K562 (cell line): Measurements from ENCODE around the gene CHGA. TPM values are rescaled to one million over a fixed set of nuclear protein-coding genes. Genes with fewer than 3 reads are reported as not detected.

Experiments used
- ATAC-seq: fragments of 200-7000 bp; cut with Tn5 transposase; 3 replicates; pipeline ENCODE4 v1.9.1; 2020; ENCODE audit warnings: moderate library complexity
- BruUV-seq: library from RNA; stranded (reverse); fragments of 400-500 nt; replicated peaks from 2 replicates; lab custom pipeline; 2021; lab: Mats Ljungman, UMichigan
- CTCF ChIA-PET: fragments of 300-600 bp; formaldehyde crosslinking; extraction: SDS; loops from one replicate; lab custom pipeline; 2021; ENCODE audit warnings: low intra/inter-chr PET ratio; lab: Yijun Ruan, JAX
- POLR2A ChIA-PET: fragments of 300-600, 350-650 bp; sonication (Branson Sonifier 250); formaldehyde crosslinking; extraction: SDS; loops from one replicate; lab custom pipeline; 2021; ENCODE audit warnings: antibody characterized with exemption, inconsistent platforms; lab: Yijun Ruan, JAX
- DNase-seq, 4 experiments: peaks; one replicate each; pipeline versions ENCODE4 v3.0.0 to v3.0.0-alpha.2; 2011 to 2018; ENCODE audit warnings: low spot score in 3 of 4, mixed read lengths in 3 of 4; ENCODE audit errors: extremely low read depth in 1 of 4
- FAIRE-seq: peaks from 2 replicates; lab custom pipeline; 2011; peaks lifted over from hg19 to GRCh38; lab: Jason Lieb, UNC
- H2AFZ ChIP-seq: 2 replicates; pipeline ENCODE4 v1.6.0; 2011; ENCODE audit warnings: low read depth, low read length, control low read depth, inconsistent platforms
- H3K27ac ChIP-seq: fragments of 200-600 bp; 3 replicates; pipeline ENCODE4 v1.8.0; 2011; ENCODE audit warnings: low read depth, mild to moderate bottlenecking, control low read depth, inconsistent platforms, low read length, moderate library complexity, mixed read lengths; ENCODE audit errors: extremely low read depth
- H3K27me3 ChIP-seq, 2 experiments: fragments of 300-600 bp in 1 of 2; 2 replicates in 1 of 2; 3 replicates in 1 of 2; pipeline versions ENCODE4 v1.6.0 to v1.8.0; 2011; ENCODE audit warnings: inconsistent platforms in 2 of 2, low read length in 2 of 2, mild to moderate bottlenecking in 1 of 2, mixed read lengths in 1 of 2, moderate library complexity in 1 of 2; ENCODE audit not compliant: control insufficient read depth in 2 of 2, insufficient read depth in 2 of 2
- H3K36me3 ChIP-seq: fragments of 300-600 bp; 3 replicates; pipeline ENCODE4 v1.8.0; 2011; ENCODE audit warnings: mild to moderate bottlenecking, low read length, inconsistent platforms; ENCODE audit not compliant: control insufficient read depth, insufficient read depth
- H3K4me1 ChIP-seq, 2 experiments: fragments of 200-600 bp in 1 of 2; replicated peaks in 1 of 2; 2 replicates in 1 of 2; 3 replicates in 1 of 2; pipeline versions ENCODE4 v1.5.1 to v1.8.0; 2011; ENCODE audit warnings: inconsistent platforms in 2 of 2, low read length in 2 of 2, mild to moderate bottlenecking in 1 of 2, mixed read lengths in 1 of 2, moderate library complexity in 1 of 2; ENCODE audit not compliant: control insufficient read depth in 2 of 2, insufficient read depth in 2 of 2
- H3K4me2 ChIP-seq: 2 replicates; pipeline ENCODE4 v1.6.1; 2011; ENCODE audit warnings: low read length, control low read depth, inconsistent platforms, mixed read lengths; ENCODE audit not compliant: insufficient read depth
- H3K4me3 ChIP-seq: fragments of 200-600 bp; sonication (generic), shearing (Covaris generic); 2 replicates; pipeline ENCODE4 v1.5.1; 2016; ENCODE audit warnings: control low read depth, inconsistent platforms
- H3K79me2 ChIP-seq: fragments of 200-600 bp; 3 replicates; pipeline ENCODE4 v1.8.0; 2011; ENCODE audit warnings: low read length, inconsistent platforms; ENCODE audit not compliant: control insufficient read depth, insufficient read depth
- H3K9ac ChIP-seq, 2 experiments: 2 replicates each; pipeline versions ENCODE4 v1.6.0 to v1.6.1; 2011; ENCODE audit warnings: low read depth in 2 of 2, low read length in 2 of 2, control low read depth in 1 of 2, inconsistent platforms in 1 of 2, mild to moderate bottlenecking in 1 of 2, mixed read lengths in 1 of 2; ENCODE audit not compliant: insufficient read depth in 1 of 2
- H3K9me1 ChIP-seq: one replicate; pipeline ENCODE4 v1.6.0; 2011; ENCODE audit warnings: inconsistent platforms, mild to moderate bottlenecking, low read length, moderate library complexity; ENCODE audit not compliant: control insufficient read depth, insufficient read depth
- H3K9me3 ChIP-seq: replicated peaks from 2 replicates; pipeline ENCODE4 v1.5.1; 2011; ENCODE audit warnings: low read depth, low read length, inconsistent platforms; ENCODE audit not compliant: control insufficient read depth, insufficient read depth
- H4K20me1 ChIP-seq: replicated peaks from 2 replicates; pipeline ENCODE4 v1.6.1; 2011; ENCODE audit warnings: low read length, inconsistent platforms, mixed read lengths; ENCODE audit not compliant: control insufficient read depth, insufficient read depth
- GABPA ChIP-seq: fragments of 200-800 bp; sonication (Bioruptor generic); conservative IDR thresholded peaks from 2 replicates; pipeline ENCODE4 v1.6.1; 2016; ENCODE audit warnings: low read depth, missing genetic modification characterization, missing compliant biosample characterization
- NELFE ChIP-seq: IDR thresholded peaks from 2 replicates; pipeline ENCODE4 v1.6.1; 2011; ENCODE audit warnings: mild to moderate bottlenecking; ENCODE audit not compliant: insufficient read depth, insufficient read length
- RBM25 ChIP-seq: fragments of 200-400 bp; formaldehyde crosslinking; IDR thresholded peaks from 2 replicates; pipeline ENCODE4 v1.6.1; 2018; ENCODE audit warnings: low read length, low read depth, moderate library complexity; ENCODE audit not compliant: severe bottlenecking
- SPI1 ChIP-seq: IDR thresholded peaks from 2 replicates; pipeline ENCODE4 v1.6.1; 2011; ENCODE audit warnings: low read depth, low read length, control low read depth, borderline replicate concordance
- TSC22D4 ChIP-seq: fragments of 450-650 bp; IDR thresholded peaks from 2 replicates; pipeline ENCODE4 v1.6.1; 2016; ENCODE audit warnings: missing genetic modification characterization, missing biosample characterization, control low read depth
- WGBS: fragments of 100-300 bp; shearing (Covaris generic); methylation state at CpG from one replicate; pipeline ENCODE4 v1.1.6; 2016; ENCODE audit warnings: low coverage, mixed read lengths; ENCODE audit not compliant: insufficient coverage; ENCODE audit errors: missing lambda C conversion rate; 5-methylcytosine and 5-hydroxymethylcytosine counted together
- in situ Hi-C: fragments of 300-500 bp; cut with MboI; formaldehyde crosslinking; loops from 4 replicates; pipeline ENCODE4 v1.15.0; 2018; ENCODE audit warnings: inconsistent platforms, mixed read lengths
- intact Hi-C: fragments of 100-400 bp; cut with micrococcal nuclease; formaldehyde crosslinking; loops from 2 replicates; pipeline ENCODE4 v1.14.2; 2022
- polyA plus RNA-seq, 8 experiments: library from polyadenylated mRNA; depleted of rRNA in 4 of 8; stranded (reverse) in 5 of 8; unstranded in 3 of 8; fragments of >200 nt; fragmentation: Nextera tagmentation in 2 of 8; fragmentation: Illumina TruSeq in 1 of 8; extraction: Ambion mirVana in 2 of 8; extraction: Trizol in 1 of 8; gene quantifications; 2 replicates each; pipeline versions ENCODE4 v1.2.1 to v1.2.3, GENCODE V29; 2011 to 2014; ENCODE audit warnings: inconsistent platforms in 1 of 8, missing spikeins in 1 of 8
- total RNA-seq, 7 experiments: library from RNA; depleted of rRNA in 6 of 7; stranded (reverse); fragments of >200 nt in 6 of 7; fragmentation: Illumina TruSeq in 2 of 7; extraction: Trizol in 2 of 7; gene quantifications; 2 replicates each; pipeline versions ENCODE4 v1.2.1 to v1.2.3, GENCODE V29; 2011 to 2021; ENCODE audit warnings: low replicate concordance in 1 of 7
- TF ChIP-seq, protein P1 (sequence below): fragments of 250-450 bp; sonication (Bioruptor Pico); IDR thresholded peaks from 2 replicates; pipeline ENCODE4 v1.5.0; 2021
- TF ChIP-seq, protein P2 (sequence below): fragments of 450-650 bp; IDR thresholded peaks from 2 replicates; pipeline ENCODE4 v1.6.1; 2016; ENCODE audit warnings: missing biosample characterization, missing genetic modification characterization

CHGA gene
- total and polyA plus RNA-seq, 9 of the 15 experiments (the other 6 are each of a cell fraction or from before 2014, with no cell fraction given): not detected

DNA sequence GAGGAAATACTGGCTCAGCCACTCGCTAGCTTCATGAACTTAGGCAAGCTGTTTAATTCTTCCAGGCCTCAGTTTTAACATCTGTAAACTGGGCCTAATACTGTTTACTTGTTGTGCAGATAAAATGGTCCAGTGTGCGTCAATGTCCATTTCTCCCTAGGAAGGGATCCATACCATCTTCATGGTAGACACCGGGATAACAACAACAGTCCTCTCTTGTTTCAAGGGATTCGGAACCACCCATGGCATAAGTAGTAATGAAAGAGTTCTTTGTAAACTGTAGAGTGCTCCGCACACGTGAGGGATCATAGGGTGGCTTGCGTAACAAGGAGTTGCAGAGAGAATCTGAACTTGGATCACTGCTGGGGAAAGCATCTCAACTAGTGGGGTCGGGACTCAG is 17.3 kb upstream of the CHGA start:
- H3K27me3 ChIP-seq: peaks cover 2 to 28% of the 10 kb centered on the region in 2 experiments; a peak in 3 of 5 replicates
- H2AFZ ChIP-seq: no peak overlapping the region
- H3K27ac ChIP-seq: no peak overlapping the region
- no peaks in the 10 kb centered on the region for H3K36me3 ChIP-seq
- H3K4me2 ChIP-seq: no peak overlapping the region
- no peak overlapping the region for H3K4me3 ChIP-seq
- no peaks in the 10 kb centered on the region for H3K79me2 ChIP-seq
- no TSS peak for BruUV-seq
- ATAC-seq (no peak), DNase-seq (no peak), FAIRE-seq (no peak)
- ChIA-PET POLR2A (no interaction called here), CTCF (no interaction called here)
- intact Hi-C loops: no loop called here
- in situ Hi-C loops: no loop called here
- H4K20me1 ChIP-seq: peaks cover 5% of the 10 kb centered on the region; the same call in 1 of the 2 replicates
- WGBS: 0% methylated on average over 8 of the region's 8 CpGs
- no peaks in the 10 kb centered on the region for H3K4me1 ChIP-seq
- no peaks in the 10 kb centered on the region for H3K9me1 ChIP-seq
- peak; percentile 41 for TF ChIP-seq RBM25
- TF ChIP-seq SPI1: no peak
- TF ChIP-seq, protein P1, sequence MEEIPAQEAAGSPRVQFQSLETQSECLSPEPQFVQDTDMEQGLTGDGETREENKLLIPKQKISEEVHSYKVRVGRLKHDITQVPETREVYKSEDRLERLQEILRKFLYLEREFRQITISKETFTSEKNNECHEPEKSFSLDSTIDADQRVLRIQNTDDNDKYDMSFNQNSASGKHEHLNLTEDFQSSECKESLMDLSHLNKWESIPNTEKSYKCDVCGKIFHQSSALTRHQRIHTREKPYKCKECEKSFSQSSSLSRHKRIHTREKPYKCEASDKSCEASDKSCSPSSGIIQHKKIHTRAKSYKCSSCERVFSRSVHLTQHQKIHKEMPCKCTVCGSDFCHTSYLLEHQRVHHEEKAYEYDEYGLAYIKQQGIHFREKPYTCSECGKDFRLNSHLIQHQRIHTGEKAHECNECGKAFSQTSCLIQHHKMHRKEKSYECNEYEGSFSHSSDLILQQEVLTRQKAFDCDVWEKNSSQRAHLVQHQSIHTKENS (CRISPR knock-in tag): no peak
- no peak for TF ChIP-seq NELFE
- TF ChIP-seq, protein P2, sequence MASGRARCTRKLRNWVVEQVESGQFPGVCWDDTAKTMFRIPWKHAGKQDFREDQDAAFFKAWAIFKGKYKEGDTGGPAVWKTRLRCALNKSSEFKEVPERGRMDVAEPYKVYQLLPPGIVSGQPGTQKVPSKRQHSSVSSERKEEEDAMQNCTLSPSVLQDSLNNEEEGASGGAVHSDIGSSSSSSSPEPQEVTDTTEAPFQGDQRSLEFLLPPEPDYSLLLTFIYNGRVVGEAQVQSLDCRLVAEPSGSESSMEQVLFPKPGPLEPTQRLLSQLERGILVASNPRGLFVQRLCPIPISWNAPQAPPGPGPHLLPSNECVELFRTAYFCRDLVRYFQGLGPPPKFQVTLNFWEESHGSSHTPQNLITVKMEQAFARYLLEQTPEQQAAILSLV (tag): no peak
- TF ChIP-seq GABPA (tag): no peak
- TF ChIP-seq TSC22D4 (tag): no peak
- no peak overlapping the region for H3K9ac ChIP-seq
- H3K9me3 ChIP-seq: no peaks in the 10 kb centered on the region
